Natural killer cell (primary cell): ENCODE measurements around the gene DIAPH2. TPM values are rescaled to one million over a fixed set of nuclear protein-coding genes. Genes with fewer than 3 reads are reported as not detected.

Source experiments
- ATAC-seq, 3 donors: fragments of 150-1000 bp in 2 of 3; fragments of 200-7000 bp in 1 of 3; cut with Tn5 transposase; 1 replicate in 1 of 3; 2 replicates in 2 of 3; pipeline ENCODE4 v1.10.0; 2021; ENCODE audit warnings: mild to moderate bottlenecking in 2 of 3, moderate library complexity in 2 of 3
- DNase-seq, 2 donors: peaks; one replicate each; pipeline versions ENCODE4 v3.0.0 to v3.0.0-alpha.2; 2013 to 2021; ENCODE audit warnings: mixed read lengths in 1 of 2
- H3K27ac ChIP-seq: one replicate; pipeline ENCODE4 v1.5.1; 2013; ENCODE audit warnings: mild to moderate bottlenecking, low read length
- H3K27me3 ChIP-seq: one replicate; pipeline ENCODE4 v1.6.1; 2013; ENCODE audit warnings: low read length; ENCODE audit not compliant: control insufficient read depth, insufficient read depth
- H3K36me3 ChIP-seq: one replicate; pipeline ENCODE4 v1.6.1; 2013; ENCODE audit warnings: low read length; ENCODE audit not compliant: control insufficient read depth, insufficient read depth
- H3K4me1 ChIP-seq: one replicate; pipeline ENCODE4 v1.6.1; 2013; ENCODE audit warnings: low read length; ENCODE audit not compliant: control insufficient read depth, insufficient read depth
- H3K4me3 ChIP-seq: one replicate; pipeline ENCODE4 v1.5.1; 2013; ENCODE audit warnings: low read length
- H3K9me3 ChIP-seq: one replicate; pipeline ENCODE4 v1.6.1; 2013; ENCODE audit warnings: low read length; ENCODE audit not compliant: control insufficient read depth, insufficient read depth
- H3K27ac Mint-ChIP-seq, 2 donors: one replicate each; pipeline ENCODE4 v1.8.0; 2022; ENCODE audit warnings: mild to moderate bottlenecking in 2 of 2, mixed read lengths in 2 of 2, moderate library complexity in 1 of 2
- H3K27me3 Mint-ChIP-seq, 2 donors: one replicate each; pipeline ENCODE4 v1.8.0; 2022; ENCODE audit warnings: low read depth in 2 of 2, mixed read lengths in 2 of 2
- H3K36me3 Mint-ChIP-seq: one replicate; pipeline ENCODE4 v1.8.0; 2022; ENCODE audit warnings: mixed read lengths
- H3K4me1 Mint-ChIP-seq, 2 donors: one replicate each; pipeline ENCODE4 v1.8.0; 2022; ENCODE audit warnings: mixed read lengths in 2 of 2
- H3K4me3 Mint-ChIP-seq: one replicate; pipeline ENCODE4 v1.8.0; 2022; ENCODE audit warnings: mild to moderate bottlenecking, moderate library complexity, mixed read lengths
- H3K9me3 Mint-ChIP-seq, 2 donors: one replicate each; pipeline ENCODE4 v1.8.0; 2022; ENCODE audit warnings: mixed read lengths in 2 of 2
- CTCF ChIP-seq: fragments of 200-600 bp; IDR thresholded peaks from one replicate; pipeline ENCODE4 v1.8.0; 2022; ENCODE audit warnings: antibody characterized with exemption
- WGBS: methylation state at CpG from one replicate; pipeline ENCODE4 v1.1.7; 2013; ENCODE audit warnings: missing lambda C conversion rate; ENCODE audit not compliant: insufficient coverage; 5-methylcytosine and 5-hydroxymethylcytosine counted together
- intact Hi-C: fragments of 100-400 bp; cut with micrococcal nuclease; formaldehyde crosslinking; loops from one replicate; pipeline ENCODE4 v1.14.2; 2022
- total RNA-seq, 4 donors: library from RNA; stranded (reverse); fragments of 120-200 nt in 1 of 4; gene quantifications; one replicate each; pipeline versions ENCODE4 v1.2.3 to v1.2.4, GENCODE V29; 2013 to 2022

DIAPH2 gene
- total RNA-seq, 3 donors from 2014 or later (not counting 1 experiment from before 2014, with no cell fraction given), result 17.0 to 18.2 (median 17.0) TPM

- no peak for ATAC-seq
- H3K4me3 Mint-ChIP-seq, result no peak overlapping the region
- intact Hi-C loops, result no loop called here
- no peaks in the 10 kb centered on the region for H3K27me3 Mint-ChIP-seq
- no peaks in the 10 kb centered on the region for H3K36me3 Mint-ChIP-seq
- no peaks in the 10 kb centered on the region for H3K36me3 ChIP-seq
- no peaks in the 10 kb centered on the region for H3K27me3 ChIP-seq
- H3K4me3 ChIP-seq, result no peak overlapping the region
- no peak overlapping the region for H3K27ac ChIP-seq
- TF ChIP-seq CTCF, result no peak
- H3K4me1 Mint-ChIP-seq, result no peaks in the 10 kb centered on the region
- no peak for DNase-seq
- H3K9me3 ChIP-seq, result no peaks in the 10 kb centered on the region
- WGBS, result no CpG with 5 or more reads among the region's 2 CpGs
- H3K4me1 ChIP-seq, result no peaks in the 10 kb centered on the region
- no peak overlapping the region for H3K27ac Mint-ChIP-seq
- no peaks in the 10 kb centered on the region for H3K9me3 Mint-ChIP-seq
These were observed 934.9 kb downstream of the DIAPH2 start for GRCh38 chrX:97619499-97619898.

- no peaks in the 10 kb centered on the region for H3K9me3 Mint-ChIP-seq
- no peak for TF ChIP-seq CTCF
- no peak for ATAC-seq
- no peak for DNase-seq
- no peaks in the 10 kb centered on the region for H3K36me3 ChIP-seq
- H3K4me3 ChIP-seq, result no peak overlapping the region
- peaks cover 0 to 7% of the 10 kb centered on the region in 2 donors for H3K27me3 Mint-ChIP-seq
- no peak overlapping the region for H3K27ac Mint-ChIP-seq
- no peaks in the 10 kb centered on the region for H3K9me3 ChIP-seq
- 67% methylated on average over 1 of the region's 3 CpGs for WGBS
- no peaks in the 10 kb centered on the region for H3K4me1 ChIP-seq
- H3K4me1 Mint-ChIP-seq, result no peaks in the 10 kb centered on the region
- H3K36me3 Mint-ChIP-seq, result no peaks in the 10 kb centered on the region
- H3K4me3 Mint-ChIP-seq, result no peak overlapping the region
- H3K27me3 ChIP-seq, result no peaks in the 10 kb centered on the region
- intact Hi-C loops, result no loop called here
- H3K27ac ChIP-seq, result no peak overlapping the region
These were observed 937.5 kb downstream of the DIAPH2 start for GRCh38 chrX:97622111-97622510.

GRCh38 chrX:97628326-97628725, 943.7 kb downstream of the DIAPH2 start:
- no peak overlapping the region for H3K4me3 Mint-ChIP-seq
- ATAC-seq, result no peak
- no peaks in the 10 kb centered on the region for H3K9me3 Mint-ChIP-seq
- Histone ChIP-seq H3K4me3 (no peak overlapping the region), H3K27me3 (no peaks in the 10 kb centered on the region), H3K36me3 (no peaks in the 10 kb centered on the region), H3K9me3 (no peaks in the 10 kb centered on the region), H3K27ac (no peak overlapping the region), H3K4me1 (no peaks in the 10 kb centered on the region)
- no peak for TF ChIP-seq CTCF
- H3K4me1 Mint-ChIP-seq, result no peaks in the 10 kb centered on the region
- H3K27ac Mint-ChIP-seq, result no peak overlapping the region
- H3K27me3 Mint-ChIP-seq, result peaks cover 3 to 11% of the 10 kb centered on the region in 2 donors
- WGBS, result 90% methylated on average over 2 of the region's 2 CpGs
- intact Hi-C loops, result no loop called here
- DNase-seq, result no peak
- H3K36me3 Mint-ChIP-seq, result no peaks in the 10 kb centered on the region

- 94% methylated on average over 2 of the region's 6 CpGs for WGBS
- no peak for TF ChIP-seq CTCF
- Histone ChIP-seq H3K27ac (no peak overlapping the region), H3K36me3 (no peaks in the 10 kb centered on the region), H3K9me3 (no peaks in the 10 kb centered on the region), H3K4me1 (no peaks in the 10 kb centered on the region), H3K27me3 (no peaks in the 10 kb centered on the region), H3K4me3 (no peak overlapping the region)
- DNase-seq (no peak), ATAC-seq (no peak)
- Mint-ChIP-seq H3K36me3 (no peaks in the 10 kb centered on the region), H3K9me3 (no peaks in the 10 kb centered on the region), H3K4me3 (no peak overlapping the region), H3K27me3 (peaks cover 3 to 11% of the 10 kb centered on the region in 2 donors), H3K4me1 (no peaks in the 10 kb centered on the region), H3K27ac (no peak overlapping the region)
- intact Hi-C loops, result no loop called here
These were observed 944.4 kb downstream of the DIAPH2 start for GRCh38 chrX:97628807-97629596.
